ENCODE results near the gene SYNGAP1.

DNA sequence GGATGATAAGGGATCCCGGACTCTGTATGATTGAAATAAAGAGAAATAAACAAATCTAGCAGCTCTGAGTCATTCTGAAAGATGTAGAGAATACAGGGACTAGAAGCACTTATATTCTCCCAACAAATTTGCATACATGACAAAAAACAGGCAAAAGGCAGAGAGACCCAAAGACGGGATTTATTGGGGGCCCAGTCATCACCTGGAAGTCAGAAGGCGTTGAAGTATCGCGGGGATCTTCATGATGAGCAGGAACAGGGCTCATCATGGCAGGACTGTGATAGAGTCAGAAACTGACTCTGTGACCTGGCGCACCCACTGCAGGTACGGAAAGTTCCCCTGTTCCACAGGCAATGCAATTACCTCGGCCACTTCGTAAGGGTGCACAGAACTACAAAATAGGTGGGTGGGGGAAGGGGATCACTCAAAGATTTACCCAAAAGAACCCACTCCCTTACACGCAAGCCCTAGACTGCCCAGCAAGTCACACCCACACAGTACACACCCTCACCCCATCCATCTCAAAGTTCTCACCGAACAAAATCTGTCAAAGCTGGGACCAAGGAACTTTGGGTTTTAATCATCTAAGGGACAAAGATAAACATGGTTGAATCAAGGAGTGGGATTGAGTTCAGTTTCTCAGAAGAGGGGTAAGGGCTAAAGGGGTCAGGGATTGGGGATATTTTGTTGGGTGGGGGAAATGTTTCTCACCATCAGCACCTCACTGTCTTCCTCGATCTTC is 3.3 kb upstream of the SYNGAP1 start:
- TF ChIP-seq, protein P1, sequence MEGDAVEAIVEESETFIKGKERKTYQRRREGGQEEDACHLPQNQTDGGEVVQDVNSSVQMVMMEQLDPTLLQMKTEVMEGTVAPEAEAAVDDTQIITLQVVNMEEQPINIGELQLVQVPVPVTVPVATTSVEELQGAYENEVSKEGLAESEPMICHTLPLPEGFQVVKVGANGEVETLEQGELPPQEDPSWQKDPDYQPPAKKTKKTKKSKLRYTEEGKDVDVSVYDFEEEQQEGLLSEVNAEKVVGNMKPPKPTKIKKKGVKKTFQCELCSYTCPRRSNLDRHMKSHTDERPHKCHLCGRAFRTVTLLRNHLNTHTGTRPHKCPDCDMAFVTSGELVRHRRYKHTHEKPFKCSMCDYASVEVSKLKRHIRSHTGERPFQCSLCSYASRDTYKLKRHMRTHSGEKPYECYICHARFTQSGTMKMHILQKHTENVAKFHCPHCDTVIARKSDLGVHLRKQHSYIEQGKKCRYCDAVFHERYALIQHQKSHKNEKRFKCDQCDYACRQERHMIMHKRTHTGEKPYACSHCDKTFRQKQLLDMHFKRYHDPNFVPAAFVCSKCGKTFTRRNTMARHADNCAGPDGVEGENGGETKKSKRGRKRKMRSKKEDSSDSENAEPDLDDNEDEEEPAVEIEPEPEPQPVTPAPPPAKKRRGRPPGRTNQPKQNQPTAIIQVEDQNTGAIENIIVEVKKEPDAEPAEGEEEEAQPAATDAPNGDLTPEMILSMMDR (IDR thresholded peaks at IDR 0.05 in 2 of 3, conservative IDR thresholded peaks at IDR 0.05 in 1 of 3; ENCODE audit: insufficient read depth in 2 of 3, low read depth in 1 of 3, low read length in 3 of 3), result no peak
- TF ChIP-seq GABPB2 (CRISPR knock-in tag; conservative IDR thresholded peaks at IDR 0.05), result no peak
